ENCODE data around the gene CECR2.
"Not testable (repeated sequence)": the region's sequence is repeated elsewhere in the genome, so short reads cannot be mapped to it uniquely, and the experiment has no call there.

CECR2 gene

GRCh38 chr22:17513612-17514011, 144.4 kb downstream of the CECR2 start:
- no peak for DNase-seq (ENCODE audit: low spot score)

GRCh38 chr22:17514084-17514483, 144.8 kb downstream of the CECR2 start:
- no peak for DNase-seq (ENCODE audit: low spot score)

DNA sequence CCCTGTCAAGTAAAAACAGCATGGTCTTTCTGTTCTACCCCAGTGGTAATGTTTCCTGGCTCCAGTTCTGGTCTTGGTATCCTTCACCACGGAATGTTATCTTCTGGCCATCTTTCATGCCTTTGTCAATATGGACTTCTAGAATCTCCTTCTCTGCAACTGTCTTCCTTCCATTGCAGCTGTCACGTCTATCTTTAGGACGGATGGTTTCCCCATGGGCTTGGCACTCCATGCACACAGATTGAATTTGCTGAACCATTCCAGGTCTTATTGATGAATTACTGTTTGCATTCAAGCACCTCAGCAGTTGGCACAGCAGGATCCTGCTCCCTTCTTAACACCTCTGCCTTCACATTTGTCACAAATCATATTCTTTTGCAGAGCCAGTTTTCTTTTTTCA, 149.1 kb downstream of the CECR2 start:
- no peak for DNase-seq (ENCODE audit: low spot score)

GRCh38 chr22:17521971-17522370, 152.7 kb downstream of the CECR2 start:
- DNase-seq (ENCODE audit: low spot score) = not testable (repeated sequence)

GRCh38 chr22:17523925-17524324, 154.7 kb downstream of the CECR2 start:
- DNase-seq (ENCODE audit: low spot score) = no peak

DNA sequence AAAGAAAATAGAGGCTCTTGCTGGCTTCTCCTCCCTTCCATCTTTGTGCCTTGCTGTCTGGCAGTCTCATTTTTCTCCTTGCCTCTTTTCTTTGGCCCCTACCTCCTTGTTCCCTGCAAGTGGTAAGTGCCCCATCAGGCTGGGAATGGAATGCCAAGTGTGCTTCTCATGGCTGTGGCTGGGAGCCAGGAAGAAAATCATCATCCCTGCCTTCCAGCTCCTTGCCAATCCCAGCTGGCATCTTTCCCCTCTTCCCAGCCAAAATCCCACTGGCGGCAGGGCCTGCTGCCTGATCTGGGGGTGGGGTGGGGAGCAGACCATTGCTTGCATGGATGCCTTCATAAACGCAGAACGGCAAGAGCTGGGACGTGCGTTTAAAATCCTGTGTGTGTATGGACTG, 167.0 kb downstream of the CECR2 start:
- peak; percentile 67 for DNase-seq (ENCODE audit: low spot score)

- no peak for DNase-seq (ENCODE audit: low spot score)
Measured at GRCh38 chr22:17537155-17537554, 167.9 kb downstream of the CECR2 start.

- no peak for DNase-seq (ENCODE audit: low spot score)
Measured at GRCh38 chr22:17540481-17540880, 171.2 kb downstream of the CECR2 start.

- DNase-seq (ENCODE audit: low spot score) = no peak
Measured at GRCh38 chr22:17541476-17541875, 172.2 kb downstream of the CECR2 start.

DNA sequence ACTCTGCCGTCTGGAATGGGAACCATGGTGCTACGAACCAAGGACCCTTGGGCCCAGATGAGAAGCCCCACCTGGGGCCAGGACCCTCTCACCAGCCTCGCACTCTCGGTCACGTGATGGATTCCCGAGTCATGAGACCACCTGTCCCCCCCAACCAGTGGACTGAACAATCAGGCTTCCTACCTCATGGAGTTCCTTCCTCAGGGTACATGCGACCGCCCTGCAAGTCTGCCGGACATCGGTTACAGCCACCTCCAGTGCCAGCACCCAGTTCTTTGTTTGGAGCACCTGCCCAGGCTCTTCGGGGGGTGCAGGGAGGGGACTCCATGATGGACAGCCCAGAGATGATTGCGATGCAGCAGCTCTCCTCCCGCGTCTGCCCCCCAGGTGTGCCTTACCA, 173.2 kb downstream of the CECR2 start:
- no peak for DNase-seq (ENCODE audit: low spot score)

- DNase-seq (ENCODE audit: low spot score) = no peak
Measured at GRCh38 chr22:17548010-17548755, 178.9 kb downstream of the CECR2 start.

DNA sequence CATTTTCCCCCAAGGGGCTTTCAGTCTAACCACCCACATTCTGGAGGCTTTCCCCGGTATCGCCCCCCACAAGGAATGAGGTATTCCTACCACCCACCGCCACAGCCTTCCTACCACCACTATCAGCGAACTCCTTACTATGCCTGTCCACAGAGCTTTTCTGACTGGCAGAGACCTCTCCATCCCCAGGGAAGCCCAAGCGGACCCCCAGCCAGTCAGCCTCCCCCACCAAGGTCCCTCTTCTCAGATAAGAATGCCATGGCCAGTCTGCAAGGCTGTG, 179.4 kb downstream of the CECR2 start:
- no peak for DNase-seq (ENCODE audit: low spot score)

DNA sequence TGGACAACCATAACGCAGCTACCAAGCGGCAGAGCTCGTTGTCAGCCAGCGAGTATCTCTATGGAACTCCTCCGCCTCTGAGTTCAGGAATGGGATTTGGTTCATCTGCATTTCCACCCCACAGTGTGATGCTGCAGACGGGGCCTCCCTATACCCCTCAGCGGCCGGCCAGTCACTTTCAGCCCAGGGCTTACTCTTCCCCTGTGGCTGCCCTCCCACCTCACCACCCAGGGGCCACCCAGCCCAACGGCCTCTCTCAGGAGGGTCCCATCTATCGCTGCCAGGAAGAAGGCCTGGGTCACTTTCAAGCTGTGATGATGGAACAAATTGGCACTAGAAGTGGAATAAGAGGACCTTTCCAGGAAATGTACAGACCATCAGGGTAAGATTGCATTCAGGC, 179.9 kb downstream of the CECR2 start:
- DNase-seq (ENCODE audit: low spot score) = no peak

DNA sequence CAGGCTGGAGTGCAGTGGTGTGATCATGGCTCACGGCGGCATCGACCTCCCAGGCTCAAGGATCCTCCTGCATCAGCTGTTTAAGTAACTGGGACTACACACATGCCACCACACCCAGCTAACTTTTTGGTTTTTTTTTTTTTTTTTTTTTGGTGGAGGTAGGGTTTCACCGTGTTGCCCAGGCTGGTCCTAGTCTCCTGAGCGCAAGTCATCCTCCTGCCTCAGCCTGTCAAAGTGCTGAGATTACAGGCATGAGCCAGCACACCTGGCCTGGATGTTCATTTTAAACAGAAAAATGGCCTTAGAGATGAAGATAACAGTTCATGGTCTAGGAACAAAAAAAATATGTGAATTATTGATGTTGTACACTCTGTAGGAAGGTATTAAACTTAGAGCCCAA, 180.4 kb downstream of the CECR2 start:
- no peak for DNase-seq (ENCODE audit: low spot score)

- no peak for DNase-seq (ENCODE audit: low spot score)
Measured at GRCh38 chr22:17552737-17553136, 183.5 kb downstream of the CECR2 start.

- DNase-seq (ENCODE audit: low spot score) = no peak
Measured at GRCh38 chr22:17554814-17555213, 185.6 kb downstream of the CECR2 start.

DNA sequence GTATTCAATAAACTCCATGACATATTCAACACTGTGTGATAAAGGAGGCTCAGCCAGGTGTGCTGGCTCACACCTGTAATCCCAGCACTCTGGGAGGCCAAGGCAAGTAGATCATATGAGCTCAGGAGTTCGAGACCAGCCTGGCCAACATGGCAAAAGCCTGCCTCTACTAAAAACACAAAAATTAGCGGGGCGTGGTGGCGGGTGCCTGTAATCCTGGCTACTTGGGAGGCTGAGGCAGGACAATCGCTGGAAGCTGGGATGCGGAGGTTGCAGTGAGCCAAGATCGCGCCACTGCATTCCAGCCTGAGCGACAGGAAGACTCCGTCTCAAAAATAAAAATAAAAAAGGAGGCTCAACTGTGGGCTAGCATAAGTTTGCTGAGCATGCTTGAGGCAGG, 189.9 kb downstream of the CECR2 start:
- no peak for DNase-seq (ENCODE audit: low spot score)

- peak; percentile 87 for DNase-seq (ENCODE audit: low spot score)
Measured at GRCh38 chr22:17562906-17563870, 193.9 kb downstream of the CECR2 start, which contains the start of gene SLC25A18. SLC25A18 (plus strand) TSS chr22:17563498; CDS start chr22:17579945, 16,447 bp downstream.

- DNase-seq (ENCODE audit: low spot score) = peak; percentile 83
Measured at GRCh38 chr22:17563936-17564391, 194.7 kb downstream of the CECR2 start.

DNA sequence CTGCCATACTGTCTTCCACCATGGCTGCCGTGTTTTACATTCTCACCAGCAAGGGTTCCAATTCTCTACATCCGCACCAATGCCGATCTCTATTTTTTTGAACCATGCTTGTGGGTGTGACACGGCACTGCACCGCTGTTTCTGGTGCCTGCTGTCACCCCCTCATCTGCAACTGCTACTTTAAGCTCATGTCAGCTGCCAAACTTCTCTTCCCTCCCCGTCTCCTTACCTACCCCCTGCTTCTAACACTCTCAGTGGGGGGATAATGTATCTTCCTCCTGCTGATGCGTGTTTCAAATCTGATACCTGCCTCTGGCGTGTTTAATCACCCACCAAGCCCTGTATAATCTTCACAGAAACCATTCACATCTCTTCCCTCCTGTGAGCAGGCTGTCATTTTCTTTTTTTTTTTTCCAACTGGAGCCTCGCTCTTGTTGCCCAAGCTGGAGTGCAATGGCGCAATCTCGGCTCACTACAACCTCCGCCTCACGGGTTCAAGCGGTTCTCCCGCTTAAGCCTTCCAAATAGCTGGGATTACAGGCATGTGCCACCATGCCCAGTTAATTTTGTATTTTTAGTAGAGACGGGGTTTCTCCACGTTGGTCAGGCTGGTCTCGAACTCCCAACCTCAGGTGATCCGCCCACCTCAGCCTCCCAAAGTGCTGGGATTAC, 196.9 kb downstream of the CECR2 start:
- not testable (repeated sequence) for DNase-seq (ENCODE audit: low spot score)

DNA sequence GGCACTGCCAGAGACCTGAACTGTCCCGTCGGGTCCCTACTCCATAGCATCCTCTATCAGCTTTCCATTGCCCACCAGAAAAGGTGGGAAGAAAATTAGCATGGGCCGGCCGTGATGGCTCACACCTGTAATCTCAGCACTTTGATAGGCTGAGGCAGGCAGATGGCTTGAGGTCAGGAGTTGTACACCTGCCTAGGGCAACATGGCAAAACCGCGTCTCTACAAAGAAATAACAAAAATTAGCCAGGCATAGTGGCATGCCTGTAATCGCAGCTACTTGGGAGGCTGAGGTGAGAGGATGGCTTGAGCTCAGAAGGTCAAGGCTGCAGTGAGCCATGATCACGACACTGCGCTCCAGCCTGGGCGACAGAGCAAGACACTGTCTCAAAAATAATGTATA, 197.5 kb downstream of the CECR2 start:
- DNase-seq (ENCODE audit: low spot score) = no peak

DNA sequence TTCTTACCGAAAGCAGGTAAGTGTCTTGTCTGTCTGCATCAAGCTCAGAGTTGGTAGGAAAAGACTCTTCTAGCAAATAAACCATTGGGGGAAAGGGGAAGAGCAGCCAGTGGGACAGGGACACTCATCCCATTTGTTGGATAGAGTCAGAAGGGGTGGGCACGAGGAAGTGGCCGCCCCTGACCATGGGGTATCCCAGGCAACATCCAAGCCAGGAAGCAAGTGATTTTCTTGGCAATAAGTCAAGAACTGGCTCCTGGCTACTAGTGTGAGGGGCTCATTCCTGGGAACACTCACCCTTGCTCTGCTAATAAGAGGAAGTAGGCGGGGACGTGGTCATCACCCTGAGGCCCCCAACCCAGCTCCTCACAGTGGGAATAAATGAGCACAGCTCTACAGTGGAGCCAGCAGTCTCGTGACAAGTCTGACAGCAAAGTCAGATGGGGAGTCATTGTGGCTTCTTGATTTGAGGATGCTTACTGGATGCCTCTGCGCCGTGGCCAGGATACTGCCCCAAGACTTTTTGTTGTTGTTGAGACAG, 200.8 kb downstream of the CECR2 start:
- peak; percentile 72 for DNase-seq (ENCODE audit: low spot score)

Data from globus pallidus (tissue), 1 donor.